ENCODE data around the gene CHRDL2. TPM values are rescaled to one million over a fixed set of nuclear protein-coding genes. Genes with fewer than 3 reads are reported as not detected.

The CHRDL2 gene
- total and polyA plus RNA-seq, 2 donors (not counting 1 experiment from before 2014, with no cell fraction given), result 0.24 TPM; not detected in 1

DNA sequence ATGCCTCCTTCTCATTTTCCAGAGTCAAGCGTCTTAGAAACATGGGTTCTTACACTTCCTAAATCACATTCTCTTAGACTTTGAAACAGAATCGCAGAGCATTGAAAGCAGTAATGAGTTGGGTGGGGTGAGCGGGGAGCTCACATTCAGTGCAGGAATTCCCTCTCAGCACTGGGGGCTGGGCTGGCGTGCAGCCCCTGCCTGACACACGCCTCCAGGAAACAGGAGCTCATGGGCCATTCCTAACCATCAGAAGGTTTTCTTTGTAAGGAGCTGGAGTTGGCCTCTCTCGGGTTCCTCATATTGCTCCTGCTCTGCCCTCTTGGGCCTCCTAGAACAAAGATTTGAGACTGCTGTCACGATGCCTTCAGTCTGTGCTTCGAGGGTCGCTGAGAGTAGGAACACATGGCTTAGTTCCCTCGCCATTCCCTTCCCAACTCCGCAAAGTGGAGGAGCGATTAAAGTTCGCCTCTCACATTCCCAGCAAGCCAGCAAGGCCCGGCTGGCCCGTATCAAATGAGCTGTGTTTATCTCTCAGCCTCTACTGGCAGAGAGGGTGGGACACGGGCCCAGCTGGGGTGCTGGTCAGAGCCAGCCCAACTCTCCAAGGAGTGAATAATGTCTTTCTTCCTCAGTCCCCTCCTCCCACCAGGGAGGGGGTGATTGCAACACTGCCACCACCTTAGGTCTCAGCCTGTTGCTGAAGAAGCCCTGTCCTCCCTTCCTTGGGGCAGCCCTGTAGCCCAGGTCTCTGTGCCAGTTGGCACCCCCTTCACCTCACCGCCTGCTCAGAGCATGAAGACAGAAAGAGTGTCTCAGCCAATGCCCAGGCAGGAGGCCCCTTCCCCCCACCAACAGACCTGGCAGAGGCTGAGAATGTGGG is 10.4 kb downstream of the CHRDL2 start:
- POLR2A ChIA-PET, result interaction anchor here (0.6 kb wide), 1 partner anchor 9 kb away, joined by 3 read pairs; no protein-coding TSS in a partner anchor

DNA sequence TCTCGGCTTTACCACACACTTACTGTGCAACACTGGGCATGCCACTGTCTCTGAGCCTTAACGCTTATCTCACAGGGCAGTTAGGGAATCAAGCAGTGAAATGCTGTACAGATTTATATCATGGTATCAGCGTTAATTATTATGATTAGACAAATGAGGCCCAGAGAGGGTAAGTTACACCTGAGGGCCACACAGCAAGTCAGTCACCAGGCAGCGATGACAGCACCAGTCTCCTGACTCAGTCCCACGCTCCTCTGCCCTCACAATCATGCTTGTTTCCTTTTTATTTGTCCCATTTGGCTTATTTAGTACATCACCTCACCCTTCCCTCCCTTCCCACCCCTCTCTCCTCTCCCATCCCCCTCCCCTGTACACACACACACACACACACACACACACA is 12.2 kb downstream of the CHRDL2 start:
- Histone ChIP-seq H4K20me1 (ENCODE audit: control insufficient read depth, insufficient read depth, low read length, poor library complexity, severe bottlenecking) (no peaks in the 10 kb centered on the region), H3K9me3 (ENCODE audit: control extremely low read depth in 1 of 3, control insufficient read depth in 2 of 3, insufficient read depth in 1 of 3, low read length in 2 of 3) (no peaks in the 10 kb centered on the region), H3K36me3 (replicated peaks in 1 of 2; ENCODE audit: control extremely low read depth in 1 of 2, control insufficient read depth in 1 of 2, extremely low read depth in 1 of 2, insufficient read depth in 2 of 2, low read length in 1 of 2) (no peaks in the 10 kb centered on the region), H3K9ac (ENCODE audit: low read length) (no peak overlapping the region), H2AFZ (ENCODE audit: insufficient read depth, low read depth, low read length, poor library complexity, severe bottlenecking) (no peak overlapping the region), H3K27me3 (replicated peaks in 1 of 4; ENCODE audit: control extremely low read depth in 1 of 4, control insufficient read depth in 3 of 4, insufficient read depth in 4 of 4, low read length in 3 of 4) (no peaks in the 10 kb centered on the region), H3K27ac (ENCODE audit: low read length in 2 of 2) (no peak overlapping the region), H3K4me3 (ENCODE audit: control extremely low read depth in 1 of 5, extremely low read depth in 1 of 5, insufficient read depth in 1 of 5, low read depth in 2 of 5, low read length in 4 of 5) (no peak overlapping the region), H3K79me2 (ENCODE audit: control insufficient read depth, insufficient read depth, low read length) (no peaks in the 10 kb centered on the region), H3K4me1 (ENCODE audit: control insufficient read depth in 2 of 2, insufficient read depth in 2 of 2, low read length in 2 of 2) (no peaks in the 10 kb centered on the region), H3K4me2 (replicated peaks; ENCODE audit: low read depth, low read length, poor library complexity, severe bottlenecking) (no peak overlapping the region)
- DNase-seq (no peak), ATAC-seq (ENCODE audit: low read depth) (no peak)
- Mint-ChIP-seq H3K9me3 (ENCODE audit: insufficient read depth) (no peaks in the 10 kb centered on the region), H3K4me3 (no peak overlapping the region), H3K27me3 (peaks cover 16% of the 10 kb centered on the region), H3K27ac (no peak overlapping the region), H3K4me1 (no peaks in the 10 kb centered on the region)
- POLR2A ChIA-PET, result no interaction called here
- no peak for TF ChIP-seq EZH2 (IDR thresholded peaks at IDR 0.05; ENCODE audit: borderline replicate concordance, insufficient read depth, low read depth, low read length, poor library complexity, severe bottlenecking)
- TF ChIP-seq, protein P1, sequence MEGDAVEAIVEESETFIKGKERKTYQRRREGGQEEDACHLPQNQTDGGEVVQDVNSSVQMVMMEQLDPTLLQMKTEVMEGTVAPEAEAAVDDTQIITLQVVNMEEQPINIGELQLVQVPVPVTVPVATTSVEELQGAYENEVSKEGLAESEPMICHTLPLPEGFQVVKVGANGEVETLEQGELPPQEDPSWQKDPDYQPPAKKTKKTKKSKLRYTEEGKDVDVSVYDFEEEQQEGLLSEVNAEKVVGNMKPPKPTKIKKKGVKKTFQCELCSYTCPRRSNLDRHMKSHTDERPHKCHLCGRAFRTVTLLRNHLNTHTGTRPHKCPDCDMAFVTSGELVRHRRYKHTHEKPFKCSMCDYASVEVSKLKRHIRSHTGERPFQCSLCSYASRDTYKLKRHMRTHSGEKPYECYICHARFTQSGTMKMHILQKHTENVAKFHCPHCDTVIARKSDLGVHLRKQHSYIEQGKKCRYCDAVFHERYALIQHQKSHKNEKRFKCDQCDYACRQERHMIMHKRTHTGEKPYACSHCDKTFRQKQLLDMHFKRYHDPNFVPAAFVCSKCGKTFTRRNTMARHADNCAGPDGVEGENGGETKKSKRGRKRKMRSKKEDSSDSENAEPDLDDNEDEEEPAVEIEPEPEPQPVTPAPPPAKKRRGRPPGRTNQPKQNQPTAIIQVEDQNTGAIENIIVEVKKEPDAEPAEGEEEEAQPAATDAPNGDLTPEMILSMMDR (IDR thresholded peaks at IDR 0.05), result no peak
- CTCF ChIA-PET, result no interaction called here
- intact Hi-C loops (cut with micrococcal nuclease), result no loop called here
- WGBS (ENCODE audit: insufficient coverage), result 98% methylated on average over 5 of the region's 5 CpGs

More for the DNA sequence above, 10.4 kb downstream of the CHRDL2 start:
- no peak for ATAC-seq (ENCODE audit: low read depth)
- H3K79me2 ChIP-seq (ENCODE audit: control insufficient read depth, insufficient read depth, low read length), result no peaks in the 10 kb centered on the region
- WGBS (ENCODE audit: insufficient coverage), result 95% methylated on average over 15 of the region's 17 CpGs
- Mint-ChIP-seq H3K27me3 (peaks cover 18% of the 10 kb centered on the region), H3K9me3 (ENCODE audit: insufficient read depth) (no peaks in the 10 kb centered on the region), H3K27ac (no peak overlapping the region), H3K4me1 (no peaks in the 10 kb centered on the region), H3K4me3 (no peak overlapping the region)
- no peak overlapping the region for H2AFZ ChIP-seq (ENCODE audit: insufficient read depth, low read depth, low read length, poor library complexity, severe bottlenecking)
- TF ChIP-seq, protein P1 (IDR thresholded peaks at IDR 0.05), result no peak
- no peak for TF ChIP-seq EZH2 (IDR thresholded peaks at IDR 0.05; ENCODE audit: borderline replicate concordance, insufficient read depth, low read depth, low read length, poor library complexity, severe bottlenecking)
- H3K4me3 ChIP-seq (ENCODE audit: control extremely low read depth in 1 of 5, extremely low read depth in 1 of 5, insufficient read depth in 1 of 5, low read depth in 2 of 5, low read length in 4 of 5), result no peak overlapping the region
- intact Hi-C loops (cut with micrococcal nuclease), result no loop called here
- no peaks in the 10 kb centered on the region for H3K36me3 ChIP-seq (replicated peaks in 1 of 2; ENCODE audit: control extremely low read depth in 1 of 2, control insufficient read depth in 1 of 2, extremely low read depth in 1 of 2, insufficient read depth in 2 of 2, low read length in 1 of 2)
- no peaks in the 10 kb centered on the region for H4K20me1 ChIP-seq (ENCODE audit: control insufficient read depth, insufficient read depth, low read length, poor library complexity, severe bottlenecking)
- no peak overlapping the region for H3K27ac ChIP-seq (ENCODE audit: low read length in 2 of 2)
- no peak overlapping the region for H3K9ac ChIP-seq (ENCODE audit: low read length)
- DNase-seq, result no peak
- no peaks in the 10 kb centered on the region for H3K4me1 ChIP-seq (ENCODE audit: control insufficient read depth in 2 of 2, insufficient read depth in 2 of 2, low read length in 2 of 2)
- peaks cover 0 to 5% (median 0%) of the 10 kb centered on the region in 4 experiments for H3K27me3 ChIP-seq (replicated peaks in 1 of 4; ENCODE audit: control extremely low read depth in 1 of 4, control insufficient read depth in 3 of 4, insufficient read depth in 4 of 4, low read length in 3 of 4)
- CTCF ChIA-PET, result interaction anchor here (1.1 kb wide), 1 partner anchor 19 kb away, joined by 6 read pairs; no protein-coding TSS in a partner anchor
- no peak overlapping the region for H3K4me2 ChIP-seq (replicated peaks; ENCODE audit: low read depth, low read length, poor library complexity, severe bottlenecking)
- H3K9me3 ChIP-seq (ENCODE audit: control extremely low read depth in 1 of 3, control insufficient read depth in 2 of 3, insufficient read depth in 1 of 3, low read length in 2 of 3), result no peaks in the 10 kb centered on the region
